ENCODE results near the gene PIWIL4.

GRCh38 chr11:94574193-94574961 is 7.2 kb downstream of the PIWIL4 start:
- TF ChIP-seq CTCF (IDR thresholded peaks at IDR 0.05) (no peak), POLR2A (IDR thresholded peaks at IDR 0.05) (no peak)
